ENCODE measurements around the gene OOEP. TPM values are rescaled to one million over a fixed set of nuclear protein-coding genes. Genes with fewer than 3 reads are reported as not detected.
"Not testable (repeated sequence)": the region's sequence is repeated elsewhere in the genome, so short reads cannot be mapped to it uniquely, and the experiment has no call there.

The OOEP gene
- total RNA-seq, 4 donors from 2014 or later = not detected

DNA sequence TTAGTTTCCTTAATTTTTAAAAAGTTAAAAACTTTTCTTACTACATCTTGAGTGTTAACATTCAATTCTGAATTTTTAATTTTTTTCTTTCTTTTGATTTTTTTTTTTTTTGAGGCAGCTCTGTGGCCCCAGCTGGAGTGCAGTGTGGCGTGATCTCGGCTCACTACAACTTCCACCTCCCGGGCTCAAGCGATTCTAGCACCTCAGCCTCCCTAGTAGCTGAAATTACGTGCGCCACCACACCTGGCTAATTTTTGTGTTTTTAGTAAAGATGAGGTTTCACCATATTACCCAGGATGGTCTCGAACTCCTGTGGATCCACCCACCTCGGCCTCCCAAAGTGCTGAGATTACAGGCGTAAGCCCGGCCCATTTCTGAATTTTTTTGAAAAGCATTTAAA lies 26.2 kb upstream of the OOEP start:
- no peak overlapping the region for H3K27ac ChIP-seq
- H3K9me3 ChIP-seq = no peaks in the 10 kb centered on the region
- ATAC-seq (no peak), DNase-seq (no peak)
- no peaks in the 10 kb centered on the region for H3K27me3 ChIP-seq
- in situ Hi-C loops (cut with MboI; ENCODE audit: low sequenced_read_pairs in 4 of 4) (no loop called here), intact Hi-C loops (cut with DNase I; ENCODE audit: low total_unique reads) (no loop called here)
- H3K4me3 ChIP-seq = no peak overlapping the region
- H3K4me1 ChIP-seq = no peaks in the 10 kb centered on the region
- TF ChIP-seq CTCF (IDR thresholded peaks at IDR 0.05 in 4 of 5, conservative IDR thresholded peaks at IDR 0.05 in 1 of 5) (no peak), POLR2A (IDR thresholded peaks at IDR 0.05) (no peak)
- no peaks in the 10 kb centered on the region for H3K36me3 ChIP-seq

GRCh38 chr6:73394577-73395354 lies 25.1 kb upstream of the OOEP start, which contains the start of gene DDX43:
DDX43 (plus strand) TSS chr6:73394828; CDS start chr6:73394906, 78 bp downstream.
- peak; percentile 15 to 24 for DNase-seq
- peaks cover 0 to 5% (median 0%) of the 10 kb centered on the region in 3 donors for H3K27me3 ChIP-seq
- no peaks in the 10 kb centered on the region for H3K9me3 ChIP-seq
- H3K4me3 ChIP-seq = peak within 1 kb of the TSS in 3 of 4 donors; percentile 17 to 39 (median 27)
- ATAC-seq = peak in 1 of 2 donors; percentile 62
- TF ChIP-seq POLR2A (IDR thresholded peaks at IDR 0.05) (no peak), CTCF (IDR thresholded peaks at IDR 0.05 in 4 of 5, conservative IDR thresholded peaks at IDR 0.05 in 1 of 5) (no peak)
- in situ Hi-C loops (cut with MboI; ENCODE audit: low sequenced_read_pairs in 4 of 4) (no loop called here), intact Hi-C loops (cut with DNase I; ENCODE audit: low total_unique reads) (no loop called here)
- H3K36me3 ChIP-seq = no peaks in the 10 kb centered on the region
- H3K4me1 ChIP-seq = no peaks in the 10 kb centered on the region
- peak within 1 kb of the TSS in 2 of 4 donors; percentile 25 to 35 for H3K27ac ChIP-seq

DNA sequence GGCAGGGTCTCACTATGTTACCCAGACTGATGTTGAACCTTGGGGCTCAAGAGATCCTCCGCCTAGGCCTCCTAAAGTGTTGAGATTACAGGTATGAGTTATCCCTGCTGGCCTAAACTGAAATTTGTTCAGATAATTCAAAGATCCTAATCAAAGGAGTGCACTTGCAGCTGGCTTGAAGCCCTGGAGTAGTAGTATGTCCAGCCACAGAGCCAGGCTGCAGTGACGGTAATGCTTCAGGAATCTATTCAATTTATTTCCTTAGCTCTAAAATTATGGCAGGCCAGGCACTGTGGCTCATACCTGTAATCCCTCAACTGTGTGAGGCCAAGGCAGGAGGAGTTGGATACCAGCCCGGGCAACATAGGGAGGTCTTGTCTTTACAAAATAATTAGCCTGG lies 23.6 kb upstream of the OOEP start:
- H3K4me1 ChIP-seq = no peaks in the 10 kb centered on the region
- peaks cover 0 to 5% (median 0%) of the 10 kb centered on the region in 3 donors for H3K27me3 ChIP-seq
- ATAC-seq = no peak
- intact Hi-C loops (cut with DNase I; ENCODE audit: low total_unique reads) = no loop called here
- no peaks in the 10 kb centered on the region for H3K9me3 ChIP-seq
- no peak for TF ChIP-seq CTCF (IDR thresholded peaks at IDR 0.05 in 4 of 5, conservative IDR thresholded peaks at IDR 0.05 in 1 of 5)
- TF ChIP-seq POLR2A (IDR thresholded peaks at IDR 0.05) = no peak
- H3K27ac ChIP-seq = no peak overlapping the region
- H3K36me3 ChIP-seq = no peaks in the 10 kb centered on the region
- in situ Hi-C loops (cut with MboI; ENCODE audit: low sequenced_read_pairs in 4 of 4) = no loop called here
- no peak for DNase-seq
- H3K4me3 ChIP-seq = no peak overlapping the region

DNA sequence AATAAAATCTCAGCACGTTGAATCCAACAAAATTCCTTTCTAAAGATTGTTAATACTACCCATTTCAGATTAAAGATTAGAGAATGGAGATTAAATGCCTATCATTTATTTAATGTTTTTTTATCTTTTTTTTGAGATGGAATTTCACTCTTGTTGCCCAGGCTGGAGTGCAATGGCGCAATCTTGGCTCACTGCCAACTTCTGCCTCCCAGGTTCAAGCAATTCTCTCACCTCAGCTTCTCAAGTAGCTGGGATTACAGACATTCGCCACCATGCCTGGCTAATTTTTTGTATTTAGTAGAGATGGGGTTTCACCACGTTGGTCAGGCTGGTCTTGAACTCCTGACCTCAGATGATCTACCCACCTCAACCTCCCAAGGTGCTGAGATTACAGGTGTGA lies 22.5 kb upstream of the OOEP start:
- H3K4me1 ChIP-seq; H3K9me3 ChIP-seq; DNase-seq; intact Hi-C loops (cut with DNase I; ENCODE audit: low total_unique reads); H3K4me3 ChIP-seq; ATAC-seq; in situ Hi-C loops (cut with MboI; ENCODE audit: low sequenced_read_pairs in 4 of 4); H3K27ac ChIP-seq; H3K36me3 ChIP-seq: not testable (repeated sequence)
- peaks cover 0 to 11% (median 0%) of the 10 kb centered on the region in 3 donors for H3K27me3 ChIP-seq

GRCh38 chr6:73391675-73392074 lies 22.0 kb upstream of the OOEP start:
- in situ Hi-C loops (cut with MboI; ENCODE audit: low sequenced_read_pairs in 4 of 4) = no loop called here

More at GRCh38 chr6:73391675-73392074, 22.0 kb upstream of the OOEP start:
- ATAC-seq (no peak), DNase-seq (no peak)
- intact Hi-C loops (cut with DNase I; ENCODE audit: low total_unique reads) = no loop called here
- Histone ChIP-seq H3K4me1 (no peaks in the 10 kb centered on the region), H3K27ac (no peak overlapping the region), H3K36me3 (no peaks in the 10 kb centered on the region), H3K4me3 (no peak overlapping the region), H3K9me3 (no peaks in the 10 kb centered on the region), H3K27me3 (peaks cover 0 to 13% (median 0%) of the 10 kb centered on the region in 3 donors)
- TF ChIP-seq POLR2A (IDR thresholded peaks at IDR 0.05) (no peak), CTCF (IDR thresholded peaks at IDR 0.05 in 4 of 5, conservative IDR thresholded peaks at IDR 0.05 in 1 of 5) (no peak)
